ENCODE measurements around the gene ACE.
A peak's percentile ranks its signal among the peaks of the same experiment; 100 is the strongest.

Gene ACE

GRCh38 chr17:63476854-63477479, at the start of gene ACE:
Gene ACE, plus strand, starts transcription at chr17:63477061. Its CDS starts 34 bp downstream, at chr17:63477095.
- DNase-seq, result no peak

DNA sequence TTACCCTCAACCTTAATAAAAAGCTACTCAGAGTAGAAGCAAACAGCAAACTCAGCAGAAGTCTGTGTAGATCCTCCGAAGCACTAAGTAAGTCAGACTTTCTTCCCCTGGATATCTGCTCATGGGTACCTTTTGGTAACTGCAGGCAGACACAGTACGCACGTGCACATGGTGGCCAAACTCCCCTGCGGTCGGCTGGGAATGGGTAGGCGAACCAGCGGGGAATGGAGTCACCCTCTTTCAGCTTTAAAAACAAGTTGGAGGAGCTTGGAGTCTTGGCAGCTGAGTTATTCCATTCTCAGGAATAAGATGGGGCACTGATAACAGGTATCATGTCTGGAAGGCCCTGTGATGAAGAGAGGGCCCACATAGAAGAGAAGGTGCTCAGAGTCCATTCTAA, 47.1 kb upstream of the ACE start:
- DNase-seq, result no peak

GRCh38 chr17:63430223-63430622, 46.6 kb upstream of the ACE start:
- no peak for DNase-seq

DNA sequence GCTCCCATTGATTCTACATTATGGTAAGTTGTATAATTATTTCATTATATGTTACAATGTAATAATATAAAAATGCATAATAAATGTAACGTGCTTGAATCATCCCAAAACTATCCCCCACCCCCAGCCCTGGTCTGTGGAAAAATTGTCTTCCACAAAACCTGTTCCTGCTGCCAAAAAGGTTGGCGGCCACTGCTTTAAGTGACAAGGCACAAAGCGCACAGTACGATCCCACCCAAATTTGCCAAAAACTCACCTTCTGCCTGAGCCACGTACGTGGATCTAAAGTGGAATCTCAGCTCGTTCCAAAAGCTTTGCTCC, 45.3 kb upstream of the ACE start:
- DNase-seq, result no peak

GRCh38 chr17:63431939-63432804, 44.7 kb upstream of the ACE start:
- no peak for DNase-seq

DNA sequence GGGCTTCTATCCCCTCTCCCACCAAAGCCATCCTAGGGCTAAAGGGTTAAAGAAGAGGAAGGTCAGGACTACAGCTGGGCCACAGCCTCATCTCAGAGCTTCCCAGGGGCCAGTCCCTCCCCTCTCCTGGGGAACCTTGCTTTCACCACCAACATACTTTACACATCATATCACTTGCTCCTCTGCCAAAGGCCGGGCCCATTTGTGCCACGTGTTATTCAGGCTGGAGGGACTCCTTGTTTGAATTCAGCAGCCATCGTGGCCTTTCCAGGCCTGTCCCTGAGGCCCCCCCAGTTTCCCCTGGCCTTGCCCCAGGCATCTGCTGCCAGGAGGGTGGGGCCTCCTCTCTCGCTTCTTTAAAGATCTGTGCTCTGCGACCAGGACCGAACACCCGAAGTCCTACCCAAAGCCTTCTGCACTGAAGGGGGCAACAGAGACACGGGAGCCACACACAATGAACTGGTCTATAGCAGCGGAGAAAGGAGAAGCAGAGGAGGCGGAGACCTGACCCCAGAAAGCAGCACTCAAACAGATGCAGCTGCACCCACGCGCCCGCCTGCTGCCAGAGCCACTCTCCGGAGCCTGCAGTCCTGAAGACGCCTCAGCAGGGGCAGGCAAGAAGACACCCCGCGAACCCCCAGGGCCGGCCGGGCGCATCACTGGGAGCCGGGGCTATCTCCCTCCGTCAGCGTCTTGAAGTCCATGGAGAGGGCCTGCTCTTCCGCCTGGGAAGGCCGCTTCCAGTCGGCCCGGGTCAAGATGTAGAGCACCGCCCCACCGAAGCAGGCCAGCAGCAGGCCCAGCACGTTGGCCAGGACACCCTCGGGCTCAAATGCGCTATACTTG, 42.9 kb upstream of the ACE start:
- no peak for DNase-seq

- DNase-seq, result peak; percentile 9
Observed at GRCh38 chr17:63434951-63435571, 41.8 kb upstream of the ACE start.

DNA sequence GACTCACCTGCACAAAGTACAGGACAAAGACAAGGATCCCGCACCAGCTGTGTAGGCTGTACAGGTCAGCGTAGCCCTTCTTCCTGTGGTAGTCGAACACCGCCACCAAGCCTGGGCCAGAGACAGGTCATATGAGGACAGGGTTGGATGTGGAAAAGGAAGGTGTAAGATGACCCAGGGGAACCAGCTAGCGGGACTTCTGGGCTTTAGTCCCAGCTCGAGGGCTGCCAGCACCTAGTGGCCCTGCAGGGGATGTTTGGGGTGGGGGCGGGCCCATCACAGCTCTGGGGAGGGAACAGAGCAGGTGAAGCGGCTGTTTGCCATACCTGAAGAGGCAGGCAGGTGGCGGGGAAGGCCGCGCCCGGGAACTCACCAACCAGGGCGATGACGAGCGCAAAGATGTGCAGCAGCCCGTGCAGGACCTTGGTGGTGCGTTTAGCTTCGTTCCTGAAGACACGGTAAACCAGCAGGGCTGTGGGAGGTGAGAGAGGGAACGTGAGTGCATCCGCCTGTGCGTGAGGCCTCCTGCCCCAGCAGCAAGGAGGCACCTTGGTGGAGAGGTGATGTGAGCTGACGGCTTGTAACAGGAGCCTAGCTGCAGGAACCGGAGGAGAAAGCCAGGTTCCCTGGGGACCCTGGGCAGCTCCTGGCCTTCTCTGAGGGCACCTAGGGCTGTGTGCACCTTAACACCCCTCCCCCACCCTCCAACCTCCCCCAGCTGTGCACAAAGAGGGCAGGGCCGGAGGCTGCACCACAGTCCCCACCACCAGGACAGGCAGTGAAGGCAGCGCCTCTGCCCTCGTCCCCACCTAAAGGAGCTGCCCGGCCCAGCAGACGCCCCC, 41.0 kb upstream of the ACE start:
- no peak for DNase-seq

GRCh38 chr17:63436523-63437110, 40.2 kb upstream of the ACE start:
- no peak for DNase-seq

GRCh38 chr17:63437287-63438091, 39.4 kb upstream of the ACE start:
- DNase-seq, result no peak

- DNase-seq, result no peak
Observed at GRCh38 chr17:63438092-63439051, 38.5 kb upstream of the ACE start.

- DNase-seq, result no peak
Observed at GRCh38 chr17:63439687-63440086, 37.2 kb upstream of the ACE start.

DNA sequence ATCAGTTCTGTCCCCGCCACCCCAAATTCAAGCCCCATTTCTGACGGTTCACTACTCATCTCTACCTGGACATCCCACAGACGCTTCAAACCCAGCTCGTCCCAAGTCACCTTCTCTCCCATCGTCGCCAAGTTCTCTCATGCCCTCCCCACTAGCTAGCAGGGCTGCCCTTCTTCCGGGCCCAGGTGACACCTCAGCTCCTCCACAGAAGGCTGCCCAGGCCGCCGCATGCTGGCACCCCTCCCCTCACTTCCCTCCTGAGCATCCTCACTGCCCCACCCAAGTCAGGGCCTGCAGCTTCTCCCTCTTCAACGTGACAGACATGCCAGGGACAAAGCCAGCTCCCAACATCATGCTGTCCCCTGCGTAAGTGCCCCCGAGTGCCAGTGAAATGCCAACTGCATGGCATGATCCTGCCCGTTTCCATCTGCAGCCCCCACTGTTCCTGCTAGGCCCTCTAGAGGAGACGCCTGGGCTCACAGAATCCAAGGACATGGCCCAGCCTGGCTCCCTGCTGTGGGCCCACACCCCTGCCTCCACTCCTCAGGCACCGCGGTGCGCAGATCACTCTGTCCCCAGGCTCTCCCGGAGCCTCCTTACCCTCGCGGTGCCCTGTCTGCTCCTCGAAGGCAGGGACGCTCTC, 36.6 kb upstream of the ACE start:
- DNase-seq, result no peak

DNA sequence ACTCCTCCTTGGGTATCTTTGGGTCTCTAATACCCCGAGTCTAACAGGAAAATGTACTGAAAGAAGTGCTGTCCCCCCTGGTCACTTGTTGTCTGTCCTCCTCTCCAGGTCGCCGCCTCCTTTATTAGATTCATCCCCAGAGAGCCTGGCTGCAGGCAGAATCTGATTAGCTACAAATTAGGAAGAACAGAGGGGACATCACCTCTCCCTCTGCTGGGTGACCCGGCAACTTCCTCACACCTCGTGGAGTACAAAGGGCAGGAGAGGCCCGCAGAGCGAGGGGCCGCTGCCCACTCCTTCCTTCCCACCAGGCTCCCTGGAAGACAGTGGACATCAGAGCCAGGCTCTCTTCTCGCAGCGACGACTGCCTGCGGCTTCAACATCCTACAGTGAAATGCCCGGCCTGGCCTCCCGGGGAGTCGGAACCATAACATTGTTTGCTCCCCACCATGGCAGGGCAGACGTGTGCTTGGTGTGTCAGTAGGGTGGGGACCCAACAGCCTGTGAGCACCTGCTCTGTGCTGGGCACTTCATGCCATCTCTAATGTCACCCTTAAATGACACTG, 36.0 kb upstream of the ACE start:
- no peak for DNase-seq

DNA sequence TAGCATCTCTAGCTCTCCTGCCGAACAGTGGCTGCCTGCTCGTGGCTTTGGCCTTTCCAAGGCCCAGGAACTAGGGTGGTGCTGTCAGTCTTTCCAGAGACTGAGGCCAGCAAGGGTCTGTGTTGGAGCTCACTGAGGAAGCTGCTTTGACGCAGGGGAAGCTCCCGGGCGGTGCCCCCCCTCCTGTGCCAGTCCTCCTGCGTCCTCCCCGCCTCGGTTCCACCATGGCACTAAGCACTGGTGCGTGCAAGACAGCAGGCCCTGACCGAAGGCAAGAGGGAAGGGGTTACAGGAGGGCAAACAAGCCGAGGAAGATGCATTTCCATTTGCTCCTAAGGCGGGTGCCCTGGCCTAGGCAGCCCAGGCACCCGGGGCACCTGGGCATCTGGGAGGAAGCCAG, 35.2 kb upstream of the ACE start:
- no peak for DNase-seq

DNA sequence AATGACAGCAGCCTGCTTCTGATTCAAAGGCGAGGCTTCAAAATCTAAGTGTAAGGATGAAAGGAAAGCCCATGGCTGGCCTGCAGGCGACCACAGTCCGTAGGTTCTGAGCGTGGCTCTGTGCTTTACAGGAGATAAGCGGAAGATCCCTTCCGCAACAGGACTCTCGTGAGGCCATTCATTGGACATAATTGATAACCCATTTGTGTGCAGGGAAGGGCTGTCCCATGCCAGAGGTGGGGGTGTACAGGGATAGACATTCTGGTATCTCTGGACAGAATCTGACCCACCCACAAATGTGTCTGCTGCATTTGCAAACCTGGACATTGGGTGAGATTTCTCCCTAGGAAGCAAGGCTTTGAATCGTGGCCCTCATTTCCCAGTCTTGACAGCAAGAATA, 34.8 kb upstream of the ACE start:
- DNase-seq, result no peak

GRCh38 chr17:63442549-63443035, 34.3 kb upstream of the ACE start:
- no peak for DNase-seq

- no peak for DNase-seq
Observed at GRCh38 chr17:63443053-63443452, 33.8 kb upstream of the ACE start.

DNA sequence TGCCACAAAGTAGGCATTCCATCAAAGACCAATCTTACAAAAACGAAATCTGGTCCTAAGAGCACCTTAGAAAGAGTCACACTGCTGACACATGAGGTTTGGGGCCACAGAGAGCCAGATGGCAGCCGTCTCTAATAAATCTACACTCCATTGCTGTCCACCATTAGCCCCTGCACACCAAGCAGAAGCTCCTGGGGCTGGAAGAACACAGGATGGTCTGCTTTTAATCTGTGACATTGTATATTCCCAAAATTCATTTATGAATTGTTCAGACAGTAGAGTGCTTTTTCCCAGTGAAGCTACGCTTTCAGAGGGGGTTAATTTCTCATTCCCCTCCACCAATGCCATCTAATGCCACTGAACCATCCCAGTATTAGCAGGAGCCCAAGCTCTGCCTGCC, 32.4 kb upstream of the ACE start:
- DNase-seq, result no peak

Data from DMS 273 treated with DMSO at 0.1 percent for 48 hours (cell line).